Gastrocnemius medialis (tissue), 4 donors: ENCODE data around the gene GNG3.

Source experiments
- CTCF ChIP-seq, 5 experiments: fragments of 450-650 bp in 3 of 5; fragments of 200-600 bp in 2 of 5; sonication (generic) in 2 of 5; IDR thresholded peaks in 4 of 5; conservative IDR thresholded peaks in 1 of 5; 1 replicate in 4 of 5; 2 replicates in 1 of 5; pipeline ENCODE4 v1.5.1; 2016 to 2019; ENCODE audit warnings: antibody characterized with exemption in 5 of 5, mild to moderate bottlenecking in 3 of 5, moderate library complexity in 3 of 5
- POLR2A ChIP-seq, 2 donors: fragments of 450-650 bp; IDR thresholded peaks; one replicate each; pipeline ENCODE4 v1.6.1; 2017; ENCODE audit warnings: antibody characterized with exemption in 2 of 2, mild to moderate bottlenecking in 2 of 2, moderate library complexity in 2 of 2

- TF ChIP-seq POLR2A (IDR thresholded peaks at IDR 0.05) (no peak), CTCF (IDR thresholded peaks at IDR 0.05 in 4 of 5, conservative IDR thresholded peaks at IDR 0.05 in 1 of 5) (no peak)
These were observed 2.5 kb downstream of the GNG3 start for GRCh38 chr11:62710001-62710345.
